Measurements from ENCODE around the gene C9orf40.

The C9orf40 gene

DNA sequence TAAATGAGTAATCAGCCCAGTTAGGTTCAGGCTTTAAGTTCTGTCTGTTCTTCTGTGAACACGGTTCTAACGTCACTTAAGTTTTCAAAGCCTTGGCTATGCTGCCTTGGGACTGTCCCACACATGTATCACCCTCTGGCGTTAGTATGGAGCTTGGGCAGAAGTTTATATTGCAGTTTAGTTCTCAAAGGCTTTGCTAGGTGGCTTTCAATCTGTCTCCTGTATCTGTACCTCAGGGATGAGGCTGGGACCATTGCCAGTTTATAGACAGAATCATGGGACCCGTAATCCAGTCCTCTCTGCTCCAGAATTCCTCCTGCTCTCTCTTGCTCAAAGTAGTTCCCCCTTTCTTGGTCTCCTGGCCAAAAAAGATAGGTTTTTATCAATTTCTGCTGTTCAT is 12.1 kb downstream of the C9orf40 start:
- H3K36me3 ChIP-seq (ENCODE audit: insufficient read depth), result no peaks in the 10 kb centered on the region
- peaks cover 2% of the 10 kb centered on the region for H3K4me1 ChIP-seq (ENCODE audit: low read depth, poor library complexity, severe bottlenecking)
- no peaks in the 10 kb centered on the region for H3K79me2 ChIP-seq (ENCODE audit: insufficient read depth, low read depth)
- no peaks in the 10 kb centered on the region for H4K20me1 ChIP-seq (ENCODE audit: insufficient read depth)
- no peak overlapping the region for H2AFZ ChIP-seq (ENCODE audit: low read depth)
- no peaks in the 10 kb centered on the region for H3K27me3 ChIP-seq (ENCODE audit: insufficient read depth, low read depth)
- no peak overlapping the region for H3K4me3 ChIP-seq (IDR thresholded peaks at IDR 0.05; ENCODE audit: insufficient read depth, low read depth, low read length)
- no peak overlapping the region for H3K9ac ChIP-seq
- no peak overlapping the region for H3K4me2 ChIP-seq
- no peak overlapping the region for H3K27ac ChIP-seq
- TF ChIP-seq, protein P1, sequence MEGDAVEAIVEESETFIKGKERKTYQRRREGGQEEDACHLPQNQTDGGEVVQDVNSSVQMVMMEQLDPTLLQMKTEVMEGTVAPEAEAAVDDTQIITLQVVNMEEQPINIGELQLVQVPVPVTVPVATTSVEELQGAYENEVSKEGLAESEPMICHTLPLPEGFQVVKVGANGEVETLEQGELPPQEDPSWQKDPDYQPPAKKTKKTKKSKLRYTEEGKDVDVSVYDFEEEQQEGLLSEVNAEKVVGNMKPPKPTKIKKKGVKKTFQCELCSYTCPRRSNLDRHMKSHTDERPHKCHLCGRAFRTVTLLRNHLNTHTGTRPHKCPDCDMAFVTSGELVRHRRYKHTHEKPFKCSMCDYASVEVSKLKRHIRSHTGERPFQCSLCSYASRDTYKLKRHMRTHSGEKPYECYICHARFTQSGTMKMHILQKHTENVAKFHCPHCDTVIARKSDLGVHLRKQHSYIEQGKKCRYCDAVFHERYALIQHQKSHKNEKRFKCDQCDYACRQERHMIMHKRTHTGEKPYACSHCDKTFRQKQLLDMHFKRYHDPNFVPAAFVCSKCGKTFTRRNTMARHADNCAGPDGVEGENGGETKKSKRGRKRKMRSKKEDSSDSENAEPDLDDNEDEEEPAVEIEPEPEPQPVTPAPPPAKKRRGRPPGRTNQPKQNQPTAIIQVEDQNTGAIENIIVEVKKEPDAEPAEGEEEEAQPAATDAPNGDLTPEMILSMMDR (conservative IDR thresholded peaks at IDR 0.05; ENCODE audit: low read depth, low read length), result no peak

DNA sequence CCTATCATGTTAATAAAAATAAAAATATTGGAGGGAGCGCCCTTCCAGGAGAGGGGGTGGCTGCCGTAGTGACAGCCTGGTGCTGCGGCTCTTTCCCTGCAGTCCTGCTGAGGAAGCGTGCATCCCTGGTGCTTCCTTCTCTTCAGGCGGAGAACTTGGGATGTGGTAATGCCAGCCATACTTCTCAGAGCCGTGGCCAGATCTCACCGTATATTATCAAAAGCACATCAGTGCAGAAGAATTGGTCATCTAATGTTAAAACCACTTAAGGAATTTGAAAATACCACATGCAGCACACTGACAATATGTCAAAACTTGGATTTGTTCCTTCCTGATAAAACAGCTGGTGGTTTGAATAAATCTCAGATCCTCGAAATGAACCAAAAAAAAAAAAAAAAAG is 17.7 kb downstream of the C9orf40 start:
- TF ChIP-seq, protein P1 (conservative IDR thresholded peaks at IDR 0.05; ENCODE audit: low read depth, low read length), result no peak
- H3K4me1 ChIP-seq (ENCODE audit: low read depth, poor library complexity, severe bottlenecking), result no peaks in the 10 kb centered on the region
- H3K9ac ChIP-seq, result no peak overlapping the region

DNA sequence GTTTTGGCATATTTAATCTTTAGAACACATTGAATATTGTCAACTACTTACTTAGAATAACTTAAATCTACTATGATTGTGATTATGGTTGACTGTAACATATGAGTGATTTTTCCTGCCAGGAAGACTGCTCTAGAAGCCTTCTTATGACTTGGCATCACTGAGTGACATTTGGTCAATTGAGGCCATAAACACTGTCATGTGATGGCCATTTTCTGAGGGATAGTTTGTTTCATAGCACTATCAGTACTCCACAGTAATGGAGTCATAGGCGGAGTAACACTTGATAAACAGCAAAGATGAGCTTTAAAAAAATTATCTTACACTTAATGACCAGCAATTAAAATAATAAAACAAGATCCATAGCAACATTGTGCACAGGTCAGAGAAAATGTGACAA is 31.0 kb downstream of the C9orf40 start:
- no peaks in the 10 kb centered on the region for H3K27me3 ChIP-seq (ENCODE audit: insufficient read depth, low read depth)
- no peaks in the 10 kb centered on the region for H4K20me1 ChIP-seq (ENCODE audit: insufficient read depth)
- no peak overlapping the region for H3K9ac ChIP-seq
- H3K27ac ChIP-seq, result no peak overlapping the region
- no peaks in the 10 kb centered on the region for H3K36me3 ChIP-seq (ENCODE audit: insufficient read depth)
- H3K4me2 ChIP-seq, result no peak overlapping the region
- H3K79me2 ChIP-seq (ENCODE audit: insufficient read depth, low read depth), result no peaks in the 10 kb centered on the region
- H2AFZ ChIP-seq (ENCODE audit: low read depth), result no peak overlapping the region
- TF ChIP-seq, protein P1 (conservative IDR thresholded peaks at IDR 0.05; ENCODE audit: low read depth, low read length), result no peak
- no peaks in the 10 kb centered on the region for H3K4me1 ChIP-seq (ENCODE audit: low read depth, poor library complexity, severe bottlenecking)
- no peak overlapping the region for H3K4me3 ChIP-seq (IDR thresholded peaks at IDR 0.05; ENCODE audit: insufficient read depth, low read depth, low read length)

More for the DNA sequence above, 17.7 kb downstream of the C9orf40 start:
- Histone ChIP-seq H3K4me3 (IDR thresholded peaks at IDR 0.05; ENCODE audit: insufficient read depth, low read depth, low read length) (no peak overlapping the region), H3K27ac (no peak overlapping the region), H3K36me3 (ENCODE audit: insufficient read depth) (no peaks in the 10 kb centered on the region), H3K79me2 (ENCODE audit: insufficient read depth, low read depth) (no peaks in the 10 kb centered on the region), H2AFZ (ENCODE audit: low read depth) (no peak overlapping the region), H4K20me1 (ENCODE audit: insufficient read depth) (no peaks in the 10 kb centered on the region), H3K27me3 (ENCODE audit: insufficient read depth, low read depth) (no peaks in the 10 kb centered on the region), H3K4me2 (no peak overlapping the region)

DNA sequence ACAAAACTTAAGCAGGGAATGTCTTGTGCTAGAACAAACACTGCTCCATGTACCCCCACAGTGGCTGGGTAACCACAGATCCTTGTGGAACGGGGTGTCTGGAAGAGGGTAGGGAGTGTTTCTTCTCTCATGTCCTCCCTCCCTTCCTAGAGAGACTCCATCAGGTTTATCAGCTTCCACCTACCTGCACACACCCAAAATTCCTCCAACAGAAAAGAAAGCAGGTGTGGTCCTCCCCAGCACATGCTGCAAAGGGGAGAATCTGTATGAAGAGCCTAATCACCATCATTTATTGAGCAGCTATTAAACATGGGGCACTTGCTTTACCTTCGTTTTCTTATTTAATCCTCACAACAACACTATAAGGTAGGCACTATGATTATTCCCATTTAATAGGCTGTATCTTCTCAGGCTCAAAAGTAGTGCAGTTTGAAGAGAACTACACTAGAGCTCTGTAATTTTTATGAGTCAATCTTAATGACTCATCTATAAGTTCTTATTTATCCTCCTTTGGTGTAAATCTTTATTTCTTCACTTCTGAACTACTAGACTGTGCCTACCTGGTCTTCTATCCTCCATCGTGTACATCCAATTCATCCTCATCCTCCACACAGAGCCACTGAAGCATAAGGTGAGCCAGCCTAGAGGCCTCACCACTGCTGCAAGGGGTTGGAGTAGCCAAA is 31.6 kb downstream of the C9orf40 start:
- Histone ChIP-seq H3K27ac (no peak overlapping the region), H3K27me3 (ENCODE audit: insufficient read depth, low read depth) (no peaks in the 10 kb centered on the region), H3K4me3 (IDR thresholded peaks at IDR 0.05; ENCODE audit: insufficient read depth, low read depth, low read length) (no peak overlapping the region), H3K4me2 (no peak overlapping the region), H3K9ac (no peak overlapping the region), H3K79me2 (ENCODE audit: insufficient read depth, low read depth) (no peaks in the 10 kb centered on the region), H3K36me3 (ENCODE audit: insufficient read depth) (no peaks in the 10 kb centered on the region), H3K4me1 (ENCODE audit: low read depth, poor library complexity, severe bottlenecking) (no peaks in the 10 kb centered on the region), H2AFZ (ENCODE audit: low read depth) (no peak overlapping the region), H4K20me1 (ENCODE audit: insufficient read depth) (no peaks in the 10 kb centered on the region)
- TF ChIP-seq, protein P1 (conservative IDR thresholded peaks at IDR 0.05; ENCODE audit: low read depth, low read length), result no peak

All from KMS-11 (cell line).